ENCODE results near the gene CACNA2D3.

DNA sequence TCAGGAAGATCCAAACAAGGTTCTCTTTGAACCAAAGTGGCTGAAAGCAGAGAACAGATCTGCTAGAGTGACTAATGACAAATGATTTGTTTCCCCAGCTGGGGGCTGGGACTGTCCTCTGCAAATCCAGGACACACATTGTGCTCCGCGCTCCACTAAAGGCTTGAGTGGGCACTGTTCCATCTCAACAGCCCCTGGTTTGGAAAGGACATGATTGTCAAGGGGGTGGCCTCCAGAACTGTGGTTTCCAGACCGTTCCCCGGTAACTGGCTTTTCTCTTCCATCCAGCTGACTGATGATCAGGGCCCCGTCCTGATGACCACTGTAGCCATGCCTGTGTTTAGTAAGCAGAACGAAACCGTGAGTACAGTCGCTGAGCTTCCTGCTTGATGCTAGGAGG, 714.5 kb downstream of the CACNA2D3 start:
- no peak for TF ChIP-seq EZH2 (IDR thresholded peaks at IDR 0.05; ENCODE audit: borderline replicate concordance, low read length)
- TF ChIP-seq, protein P1, sequence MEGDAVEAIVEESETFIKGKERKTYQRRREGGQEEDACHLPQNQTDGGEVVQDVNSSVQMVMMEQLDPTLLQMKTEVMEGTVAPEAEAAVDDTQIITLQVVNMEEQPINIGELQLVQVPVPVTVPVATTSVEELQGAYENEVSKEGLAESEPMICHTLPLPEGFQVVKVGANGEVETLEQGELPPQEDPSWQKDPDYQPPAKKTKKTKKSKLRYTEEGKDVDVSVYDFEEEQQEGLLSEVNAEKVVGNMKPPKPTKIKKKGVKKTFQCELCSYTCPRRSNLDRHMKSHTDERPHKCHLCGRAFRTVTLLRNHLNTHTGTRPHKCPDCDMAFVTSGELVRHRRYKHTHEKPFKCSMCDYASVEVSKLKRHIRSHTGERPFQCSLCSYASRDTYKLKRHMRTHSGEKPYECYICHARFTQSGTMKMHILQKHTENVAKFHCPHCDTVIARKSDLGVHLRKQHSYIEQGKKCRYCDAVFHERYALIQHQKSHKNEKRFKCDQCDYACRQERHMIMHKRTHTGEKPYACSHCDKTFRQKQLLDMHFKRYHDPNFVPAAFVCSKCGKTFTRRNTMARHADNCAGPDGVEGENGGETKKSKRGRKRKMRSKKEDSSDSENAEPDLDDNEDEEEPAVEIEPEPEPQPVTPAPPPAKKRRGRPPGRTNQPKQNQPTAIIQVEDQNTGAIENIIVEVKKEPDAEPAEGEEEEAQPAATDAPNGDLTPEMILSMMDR (conservative IDR thresholded peaks at IDR 0.05 in 1 of 2, IDR thresholded peaks at IDR 0.05 in 1 of 2; ENCODE audit: extremely low read depth in 1 of 2, insufficient read depth in 1 of 2, low read depth in 1 of 2, low read length in 2 of 2): no peak
